Neural cell (in vitro differentiated cells): Measurements from ENCODE around the gene RIN1.

ENCODE experiments used
- EP300 ChIP-seq: fragments of 450-650 bp; conservative IDR thresholded peaks from 2 replicates; pipeline ENCODE4 v1.6.1; 2014; ENCODE audit warnings: antibody characterized with exemption, mild to moderate bottlenecking, moderate library complexity; ENCODE audit not compliant: poor library complexity, severe bottlenecking
- EZH2 ChIP-seq: fragments of 200-600, 300-800 bp; shearing (Covaris generic), sonication (generic); IDR thresholded peaks from 2 replicates; pipeline ENCODE4 v1.6.1; 2014; ENCODE audit warnings: antibody characterized with exemption, low read length, borderline replicate concordance, mild to moderate bottlenecking; ENCODE audit not compliant: insufficient read depth, poor library complexity, severe bottlenecking
- MXI1 ChIP-seq: fragments of 450-650 bp; conservative IDR thresholded peaks from 2 replicates; pipeline ENCODE4 v1.6.1; 2014; ENCODE audit warnings: antibody characterized with exemption, mild to moderate bottlenecking; ENCODE audit not compliant: poor library complexity, severe bottlenecking
- POLR2AphosphoS5 ChIP-seq: IDR thresholded peaks from 2 replicates; pipeline ENCODE4 v1.6.1; 2012
- RAD21 ChIP-seq: fragments of 450-650 bp; conservative IDR thresholded peaks from 2 replicates; pipeline ENCODE4 v1.6.1; 2014; ENCODE audit warnings: antibody characterized with exemption, mild to moderate bottlenecking, moderate library complexity
- TAF1 ChIP-seq: IDR thresholded peaks from 2 replicates; pipeline ENCODE4 v1.6.1; 2012; ENCODE audit warnings: low read depth
- TF ChIP-seq, protein P1 (sequence below): fragments of 450-650 bp; IDR thresholded peaks from 2 replicates; pipeline ENCODE4 v1.5.1; 2014; ENCODE audit warnings: antibody characterized with exemption, mild to moderate bottlenecking, moderate library complexity; ENCODE audit not compliant: poor library complexity, severe bottlenecking
- TF ChIP-seq, protein P2 (sequence below): IDR thresholded peaks from 2 replicates; pipeline ENCODE4 v1.6.1; 2012; ENCODE audit warnings: borderline replicate concordance

DNA sequence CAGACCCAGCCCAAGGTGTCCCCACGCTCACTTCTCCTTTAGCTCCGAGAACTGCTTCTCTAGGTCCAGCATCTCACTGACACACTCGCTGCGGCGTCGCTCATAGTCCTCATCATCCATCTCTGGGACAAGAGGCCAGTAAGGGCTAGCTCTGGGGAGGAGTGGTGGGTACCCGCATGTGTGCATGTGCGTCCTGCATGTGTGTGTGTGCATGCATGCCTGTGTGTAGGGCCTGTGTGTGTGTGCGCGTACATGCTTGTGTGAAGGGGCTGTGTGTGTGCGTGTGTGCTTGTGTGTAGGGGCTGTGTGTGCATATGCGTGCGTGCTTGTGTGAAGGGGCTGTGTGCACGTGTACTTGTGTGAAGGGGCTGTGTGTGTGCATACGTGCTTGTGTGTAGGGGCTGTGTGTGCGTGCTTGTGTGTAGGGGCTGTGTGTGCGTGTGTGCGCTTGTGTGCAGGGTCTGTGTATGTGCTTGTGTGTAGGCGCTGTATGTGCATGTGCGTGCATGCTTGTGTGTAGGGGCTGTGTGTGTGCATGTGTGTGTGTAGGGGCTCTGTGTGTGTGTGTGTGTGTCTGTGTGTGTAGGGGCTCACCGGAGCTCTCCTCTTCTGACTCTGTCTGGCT, 5.4 kb upstream of the RIN1 start:
- TF ChIP-seq, protein P1, sequence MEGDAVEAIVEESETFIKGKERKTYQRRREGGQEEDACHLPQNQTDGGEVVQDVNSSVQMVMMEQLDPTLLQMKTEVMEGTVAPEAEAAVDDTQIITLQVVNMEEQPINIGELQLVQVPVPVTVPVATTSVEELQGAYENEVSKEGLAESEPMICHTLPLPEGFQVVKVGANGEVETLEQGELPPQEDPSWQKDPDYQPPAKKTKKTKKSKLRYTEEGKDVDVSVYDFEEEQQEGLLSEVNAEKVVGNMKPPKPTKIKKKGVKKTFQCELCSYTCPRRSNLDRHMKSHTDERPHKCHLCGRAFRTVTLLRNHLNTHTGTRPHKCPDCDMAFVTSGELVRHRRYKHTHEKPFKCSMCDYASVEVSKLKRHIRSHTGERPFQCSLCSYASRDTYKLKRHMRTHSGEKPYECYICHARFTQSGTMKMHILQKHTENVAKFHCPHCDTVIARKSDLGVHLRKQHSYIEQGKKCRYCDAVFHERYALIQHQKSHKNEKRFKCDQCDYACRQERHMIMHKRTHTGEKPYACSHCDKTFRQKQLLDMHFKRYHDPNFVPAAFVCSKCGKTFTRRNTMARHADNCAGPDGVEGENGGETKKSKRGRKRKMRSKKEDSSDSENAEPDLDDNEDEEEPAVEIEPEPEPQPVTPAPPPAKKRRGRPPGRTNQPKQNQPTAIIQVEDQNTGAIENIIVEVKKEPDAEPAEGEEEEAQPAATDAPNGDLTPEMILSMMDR: no peak
- TF ChIP-seq EZH2 (no peak), TAF1 (no peak), POLR2AphosphoS5 (no peak), MXI1 (no peak), RAD21 (no peak), EP300 (no peak)
- TF ChIP-seq, protein P2, sequence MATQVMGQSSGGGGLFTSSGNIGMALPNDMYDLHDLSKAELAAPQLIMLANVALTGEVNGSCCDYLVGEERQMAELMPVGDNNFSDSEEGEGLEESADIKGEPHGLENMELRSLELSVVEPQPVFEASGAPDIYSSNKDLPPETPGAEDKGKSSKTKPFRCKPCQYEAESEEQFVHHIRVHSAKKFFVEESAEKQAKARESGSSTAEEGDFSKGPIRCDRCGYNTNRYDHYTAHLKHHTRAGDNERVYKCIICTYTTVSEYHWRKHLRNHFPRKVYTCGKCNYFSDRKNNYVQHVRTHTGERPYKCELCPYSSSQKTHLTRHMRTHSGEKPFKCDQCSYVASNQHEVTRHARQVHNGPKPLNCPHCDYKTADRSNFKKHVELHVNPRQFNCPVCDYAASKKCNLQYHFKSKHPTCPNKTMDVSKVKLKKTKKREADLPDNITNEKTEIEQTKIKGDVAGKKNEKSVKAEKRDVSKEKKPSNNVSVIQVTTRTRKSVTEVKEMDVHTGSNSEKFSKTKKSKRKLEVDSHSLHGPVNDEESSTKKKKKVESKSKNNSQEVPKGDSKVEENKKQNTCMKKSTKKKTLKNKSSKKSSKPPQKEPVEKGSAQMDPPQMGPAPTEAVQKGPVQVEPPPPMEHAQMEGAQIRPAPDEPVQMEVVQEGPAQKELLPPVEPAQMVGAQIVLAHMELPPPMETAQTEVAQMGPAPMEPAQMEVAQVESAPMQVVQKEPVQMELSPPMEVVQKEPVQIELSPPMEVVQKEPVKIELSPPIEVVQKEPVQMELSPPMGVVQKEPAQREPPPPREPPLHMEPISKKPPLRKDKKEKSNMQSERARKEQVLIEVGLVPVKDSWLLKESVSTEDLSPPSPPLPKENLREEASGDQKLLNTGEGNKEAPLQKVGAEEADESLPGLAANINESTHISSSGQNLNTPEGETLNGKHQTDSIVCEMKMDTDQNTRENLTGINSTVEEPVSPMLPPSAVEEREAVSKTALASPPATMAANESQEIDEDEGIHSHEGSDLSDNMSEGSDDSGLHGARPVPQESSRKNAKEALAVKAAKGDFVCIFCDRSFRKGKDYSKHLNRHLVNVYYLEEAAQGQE: no peak
